Common myeloid progenitor, CD34-positive (primary cell): ENCODE data around the gene SULT4A1.
A peak's percentile ranks its signal among the peaks of the same experiment; 100 is the strongest.

Experiments used
- CTCF ChIA-PET: fragments of 350-600 bp; sonication (Branson Sonifier 250); formaldehyde crosslinking; loops from one replicate; lab custom pipeline; 2021; ENCODE audit warnings: antibody characterized with exemption; lab: Charles Lee
- POLR2A ChIA-PET: fragments of 350-600 bp; sonication (Branson Sonifier 250); formaldehyde crosslinking; loops from one replicate; lab custom pipeline; 2021; ENCODE audit warnings: antibody characterized with exemption; lab: Charles Lee
- DNase-seq, 3 donors: peaks; one replicate each; pipeline versions ENCODE4 v3.0.0 to v3.0.0-alpha.2; 2013
- H3K27ac ChIP-seq, 2 experiments: 1 replicate in 1 of 2; 2 replicates in 1 of 2; pipeline ENCODE4 v1.7.0; 2013; ENCODE audit warnings: inconsistent platforms in 2 of 2, low read length in 2 of 2, mild to moderate bottlenecking in 2 of 2, low read depth in 1 of 2, moderate library complexity in 1 of 2; ENCODE audit not compliant: severe bottlenecking in 2 of 2, insufficient read depth in 1 of 2, poor library complexity in 1 of 2
- H3K27me3 ChIP-seq, 5 experiments: replicated peaks in 2 of 5; 1 replicate in 3 of 5; 2 replicates in 2 of 5; pipeline versions ENCODE4 v1.6.1 to v1.7.0; 2013; ENCODE audit warnings: low read length in 4 of 5, mild to moderate bottlenecking in 2 of 5, moderate library complexity in 2 of 5, inconsistent platforms in 1 of 5; ENCODE audit not compliant: insufficient read depth in 5 of 5, control insufficient read depth in 4 of 5
- H3K36me3 ChIP-seq, 4 experiments: 1 replicate in 2 of 4; 2 replicates in 2 of 4; pipeline versions ENCODE4 v1.6.1 to v1.7.0; 2013; ENCODE audit warnings: low read length in 3 of 4, control low read depth in 1 of 4, mild to moderate bottlenecking in 1 of 4; ENCODE audit not compliant: control insufficient read depth in 4 of 4, insufficient read depth in 4 of 4
- H3K4me1 ChIP-seq, 4 experiments: 1 replicate in 3 of 4; 2 replicates in 1 of 4; pipeline versions ENCODE4 v1.6.1 to v1.7.1; 2013; ENCODE audit warnings: low read length in 3 of 4, mild to moderate bottlenecking in 3 of 4, control low read depth in 1 of 4, inconsistent platforms in 1 of 4, moderate library complexity in 1 of 4; ENCODE audit not compliant: control insufficient read depth in 4 of 4, insufficient read depth in 4 of 4; ENCODE audit errors: control extremely low read depth in 1 of 4
- H3K4me3 ChIP-seq, 7 experiments: 1 replicate in 4 of 7; 2 replicates in 3 of 7; pipeline versions ENCODE4 v1.5.1 to v1.7.0; 2013; ENCODE audit warnings: mild to moderate bottlenecking in 7 of 7, low read length in 6 of 7, moderate library complexity in 6 of 7, inconsistent platforms in 2 of 7, low read depth in 2 of 7, control low read depth in 1 of 7; ENCODE audit not compliant: insufficient read depth in 4 of 7, control insufficient read depth in 1 of 7; ENCODE audit errors: extremely low read depth in 1 of 7
- H3K9me3 ChIP-seq, 5 experiments: 1 replicate in 4 of 5; 2 replicates in 1 of 5; pipeline versions ENCODE4 v1.6.1 to v1.7.1; 2013; ENCODE audit warnings: low read length in 4 of 5, mild to moderate bottlenecking in 2 of 5, inconsistent platforms in 1 of 5, low read depth in 1 of 5, moderate library complexity in 1 of 5; ENCODE audit not compliant: control insufficient read depth in 4 of 5, insufficient read depth in 2 of 5; ENCODE audit errors: control extremely low read depth in 1 of 5
- WGBS: methylation state at CpG from one replicate; pipeline ENCODE4 v1.1.5; 2013; ENCODE audit not compliant: insufficient coverage; 5-methylcytosine and 5-hydroxymethylcytosine counted together

SULT4A1 gene

DNA sequence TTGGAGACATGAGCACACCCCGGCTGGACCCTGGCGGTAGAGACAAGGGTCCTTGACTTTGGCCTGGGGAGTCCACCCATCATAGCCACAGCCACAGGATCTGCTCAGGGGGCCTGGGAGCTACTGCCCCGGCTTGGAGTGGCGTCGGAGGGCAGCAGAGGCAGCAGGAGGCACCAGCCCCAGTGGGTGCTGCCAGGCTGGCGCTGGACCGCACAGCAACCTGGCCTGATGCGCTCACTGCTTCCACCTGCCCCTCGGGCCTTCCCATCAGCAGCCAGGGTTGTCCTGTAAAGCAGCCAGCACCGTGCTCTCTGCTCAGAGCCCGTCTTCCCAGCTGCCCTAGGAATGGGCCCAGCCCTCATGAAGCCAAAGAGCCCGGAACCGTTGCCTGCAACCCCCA is 21.9 kb downstream of the SULT4A1 start:
- ChIA-PET POLR2A (no interaction called here), CTCF (no interaction called here)
- peaks cover 0 to 6% (median 0%) of the 10 kb centered on the region in 5 experiments for H3K27me3 ChIP-seq
- no peak for DNase-seq
- H3K36me3 ChIP-seq = no peaks in the 10 kb centered on the region
- H3K4me3 ChIP-seq = no peak overlapping the region
- peaks cover 0 to 3% (median 0%) of the 10 kb centered on the region in 4 experiments for H3K4me1 ChIP-seq
- no peak overlapping the region for H3K27ac ChIP-seq
- no peaks in the 10 kb centered on the region for H3K9me3 ChIP-seq
- 97% methylated on average over 13 of the region's 13 CpGs for WGBS

DNA sequence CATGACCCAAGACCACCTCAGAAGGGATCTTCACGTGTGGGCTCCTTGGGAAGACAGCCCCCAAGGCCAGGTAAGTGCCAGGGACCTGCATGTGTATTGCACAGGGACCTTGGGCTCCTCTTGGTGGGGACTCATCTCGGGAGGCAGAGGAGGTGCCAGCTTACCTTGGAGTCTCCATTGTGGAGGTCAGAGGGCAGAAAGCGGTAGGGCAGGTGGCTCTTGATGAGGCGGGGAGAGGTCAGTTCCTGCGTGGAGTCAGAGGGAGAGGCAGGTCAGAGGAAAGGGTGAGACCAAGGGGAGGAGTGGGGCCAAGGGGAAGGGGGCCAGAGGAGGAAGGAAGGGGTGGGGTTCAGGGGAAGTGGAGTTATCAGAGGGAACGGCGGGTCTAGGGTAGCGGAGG is 22.5 kb downstream of the SULT4A1 start:
- ChIA-PET POLR2A (no interaction called here), CTCF (no interaction called here)
- H3K4me1 ChIP-seq = peaks cover 0 to 3% (median 0%) of the 10 kb centered on the region in 4 experiments
- 56% methylated on average over 6 of the region's 8 CpGs for WGBS
- no peak for DNase-seq
- no peak overlapping the region for H3K27ac ChIP-seq
- H3K4me3 ChIP-seq = no peak overlapping the region
- H3K27me3 ChIP-seq = peaks cover 0 to 12% (median 0%) of the 10 kb centered on the region in 5 experiments
- no peaks in the 10 kb centered on the region for H3K36me3 ChIP-seq
- no peaks in the 10 kb centered on the region for H3K9me3 ChIP-seq

DNA sequence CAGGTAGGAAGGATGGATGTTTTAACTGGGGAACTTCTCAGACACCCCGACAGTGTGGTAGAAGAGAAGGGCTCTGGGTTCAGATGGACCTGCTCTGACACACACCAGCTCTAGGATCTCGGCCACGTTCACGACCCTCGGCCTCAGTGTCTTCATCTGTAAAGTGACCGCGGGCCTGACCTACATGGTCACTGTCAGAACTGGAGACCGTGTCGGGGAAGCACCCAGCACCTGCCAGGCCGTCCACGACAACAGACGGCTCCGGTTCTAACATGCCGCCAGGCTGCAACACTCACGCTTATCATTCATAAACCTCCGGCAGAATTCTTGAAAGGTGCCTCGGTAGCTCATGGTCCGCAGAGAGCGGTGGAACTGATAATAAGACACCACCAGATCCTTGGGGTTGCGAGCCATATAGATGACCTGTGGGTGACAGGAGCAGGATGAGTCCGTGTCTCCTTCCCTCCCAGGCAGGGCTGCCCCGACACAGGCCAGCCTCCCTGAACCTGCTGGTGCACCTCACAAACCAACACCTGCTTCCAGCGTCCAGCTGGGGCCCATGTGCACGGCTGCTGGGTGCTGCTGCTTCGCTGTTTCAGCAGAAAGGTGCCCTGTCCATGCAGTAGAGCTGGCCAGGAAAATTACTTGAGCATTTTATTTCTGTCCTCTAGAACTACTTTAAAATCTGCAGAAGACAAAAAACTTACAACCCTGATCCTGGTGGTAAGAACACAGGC is 23.6 kb downstream of the SULT4A1 start:
- H3K4me1 ChIP-seq = peaks cover 0 to 3% (median 0%) of the 10 kb centered on the region in 4 experiments
- H3K36me3 ChIP-seq = no peaks in the 10 kb centered on the region
- WGBS = 97% methylated on average over 24 of the region's 25 CpGs
- H3K9me3 ChIP-seq = no peaks in the 10 kb centered on the region
- H3K27ac ChIP-seq = no peak overlapping the region
- CTCF ChIA-PET = interaction anchor here (1.1 kb wide), 1 partner anchor 12 kb away, joined by 4 read pairs; no protein-coding TSS in a partner anchor
- peaks cover 0 to 15% (median 0%) of the 10 kb centered on the region in 5 experiments for H3K27me3 ChIP-seq
- DNase-seq = no peak
- POLR2A ChIA-PET = no interaction called here
- no peak overlapping the region for H3K4me3 ChIP-seq

DNA sequence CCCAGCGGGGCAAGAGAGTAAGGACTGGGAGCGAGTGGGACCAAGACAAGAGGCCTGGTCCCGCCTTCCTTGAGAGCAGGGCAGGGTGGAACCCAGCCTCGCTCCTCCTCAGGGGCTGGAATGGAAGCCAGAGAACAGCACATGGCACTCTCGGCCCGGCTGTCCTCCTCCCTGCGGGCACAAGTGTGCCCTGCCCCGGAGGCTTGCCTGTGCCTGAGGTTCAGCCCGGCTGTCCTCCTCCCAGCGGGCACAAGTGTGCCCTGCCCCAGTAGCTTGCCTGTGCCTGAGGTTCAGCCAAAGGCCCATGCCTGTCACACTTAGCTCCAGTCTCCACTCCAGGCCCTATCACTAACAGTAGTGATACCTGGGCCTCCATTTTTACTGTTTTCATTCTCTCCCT is 24.2 kb downstream of the SULT4A1 start:
- ChIA-PET POLR2A (no interaction called here), CTCF (interaction anchor here (1.1 kb wide), 1 partner anchor 11 kb away, joined by 4 read pairs; no protein-coding TSS in a partner anchor)
- H3K36me3 ChIP-seq = no peaks in the 10 kb centered on the region
- 95% methylated on average over 8 of the region's 10 CpGs for WGBS
- no peak for DNase-seq
- no peaks in the 10 kb centered on the region for H3K9me3 ChIP-seq
- H3K4me3 ChIP-seq = no peak overlapping the region
- H3K4me1 ChIP-seq = peaks cover 0 to 3% (median 0%) of the 10 kb centered on the region in 4 experiments
- H3K27ac ChIP-seq = no peak overlapping the region
- H3K27me3 ChIP-seq = peaks cover 0 to 20% (median 0%) of the 10 kb centered on the region in 5 experiments

DNA sequence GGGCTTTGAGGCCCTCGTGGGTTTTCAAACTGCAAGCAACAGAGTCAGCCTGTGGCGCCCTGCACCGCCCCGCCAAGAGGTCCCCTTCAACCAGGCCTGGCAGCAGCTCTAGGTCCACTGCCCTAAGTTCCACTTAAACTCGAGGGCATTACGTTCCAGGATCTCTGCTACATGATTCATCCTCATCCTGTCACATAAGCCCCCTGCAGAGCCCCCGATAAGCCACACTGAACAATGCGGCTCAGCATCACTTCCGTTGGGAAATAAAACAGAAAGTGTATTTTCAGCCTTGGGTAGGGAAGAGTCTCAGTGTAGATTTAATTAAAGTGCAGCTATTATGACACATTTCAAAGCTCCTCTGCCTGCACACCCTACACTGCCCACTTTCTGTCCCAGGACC is 24.6 kb downstream of the SULT4A1 start:
- Histone ChIP-seq H3K4me1 (peaks cover 0 to 3% (median 0%) of the 10 kb centered on the region in 4 experiments), H3K27ac (no peak overlapping the region), H3K4me3 (no peak overlapping the region), H3K36me3 (no peaks in the 10 kb centered on the region), H3K27me3 (peaks cover 0 to 20% (median 0%) of the 10 kb centered on the region in 5 experiments), H3K9me3 (no peaks in the 10 kb centered on the region)
- POLR2A ChIA-PET = no interaction called here
- DNase-seq = peak in 2 of 3 donors; percentile 26 to 41
- CTCF ChIA-PET = interaction anchor here (1.1 kb wide), 1 partner anchor 11 kb away, joined by 4 read pairs; no protein-coding TSS in a partner anchor
- WGBS = 89% methylated on average over 3 of the region's 9 CpGs

DNA sequence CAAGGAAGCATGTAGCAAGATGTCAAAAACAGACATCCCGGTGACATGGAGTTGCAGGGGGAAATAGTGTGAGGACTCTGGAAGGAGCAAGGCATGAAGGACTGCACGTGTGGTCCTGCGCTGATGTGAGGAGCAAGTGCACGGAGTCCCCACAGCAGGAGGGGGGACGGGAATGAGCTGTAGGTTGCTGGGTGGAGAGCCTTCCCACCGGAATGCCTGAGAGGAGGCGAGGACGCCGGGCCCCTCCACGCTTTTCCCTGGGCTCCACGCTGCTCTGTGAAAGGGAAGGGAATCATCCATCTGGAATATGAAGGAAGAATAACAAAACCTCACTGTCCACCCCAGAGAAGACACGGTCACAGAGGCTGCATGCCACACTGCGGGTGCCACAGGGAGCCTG is 26.6 kb downstream of the SULT4A1 start:
- peaks cover 0 to 3% (median 0%) of the 10 kb centered on the region in 4 experiments for H3K4me1 ChIP-seq
- WGBS = 97% methylated on average over 11 of the region's 13 CpGs

DNA sequence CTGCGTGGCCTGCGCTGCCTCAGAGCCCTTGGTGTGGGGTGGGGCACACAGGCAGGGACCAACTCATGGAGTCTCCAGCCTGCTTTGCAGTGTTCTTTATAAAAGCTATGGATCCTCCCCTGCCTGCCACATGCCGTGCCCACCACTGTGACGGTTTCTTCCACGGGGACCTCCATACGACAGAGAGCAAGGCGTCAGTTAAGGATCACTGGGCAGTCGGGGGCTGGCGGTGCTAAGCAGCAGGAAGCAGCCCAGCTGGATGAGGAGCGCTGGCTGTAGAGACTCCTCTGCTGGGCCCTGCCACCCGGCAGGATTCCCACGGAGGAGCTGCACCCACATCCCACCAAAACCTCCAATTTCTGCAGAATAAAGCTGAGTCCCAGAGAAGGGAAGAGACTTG is 27.1 kb downstream of the SULT4A1 start:
- ChIA-PET POLR2A (no interaction called here), CTCF (no interaction called here)
- no peak for DNase-seq
- no peak overlapping the region for H3K4me3 ChIP-seq
- 75% methylated on average over 12 of the region's 12 CpGs for WGBS
- no peak overlapping the region for H3K27ac ChIP-seq
- H3K36me3 ChIP-seq = no peaks in the 10 kb centered on the region
- no peaks in the 10 kb centered on the region for H3K9me3 ChIP-seq
- H3K4me1 ChIP-seq = peaks cover 0 to 3% (median 0%) of the 10 kb centered on the region in 4 experiments
- peaks cover 0 to 20% (median 0%) of the 10 kb centered on the region in 5 experiments for H3K27me3 ChIP-seq

More for the DNA sequence above, 26.6 kb downstream of the SULT4A1 start:
- Histone ChIP-seq H3K4me3 (no peak overlapping the region), H3K36me3 (no peaks in the 10 kb centered on the region), H3K9me3 (no peaks in the 10 kb centered on the region), H3K27me3 (peaks cover 0 to 20% (median 0%) of the 10 kb centered on the region in 5 experiments), H3K27ac (no peak overlapping the region)
- ChIA-PET CTCF (no interaction called here), POLR2A (no interaction called here)
- DNase-seq = no peak
